GM10266 (cell line): Measurements from ENCODE around the gene CYB561.

Experiments used
- DNase-seq: peaks from one replicate; pipeline ENCODE4 v3.0.0; 2012; ENCODE audit errors: extremely low spot score
- TF ChIP-seq, protein P1 (sequence below): IDR thresholded peaks from 2 replicates; pipeline ENCODE4 v1.5.1; 2012; ENCODE audit warnings: mild to moderate bottlenecking, low read depth; ENCODE audit not compliant: control insufficient read depth, insufficient read depth; ENCODE audit errors: missing control alignments

Gene CYB561, protein sequence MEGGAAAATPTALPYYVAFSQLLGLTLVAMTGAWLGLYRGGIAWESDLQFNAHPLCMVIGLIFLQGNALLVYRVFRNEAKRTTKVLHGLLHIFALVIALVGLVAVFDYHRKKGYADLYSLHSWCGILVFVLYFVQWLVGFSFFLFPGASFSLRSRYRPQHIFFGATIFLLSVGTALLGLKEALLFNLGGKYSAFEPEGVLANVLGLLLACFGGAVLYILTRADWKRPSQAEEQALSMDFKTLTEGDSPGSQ

DNA sequence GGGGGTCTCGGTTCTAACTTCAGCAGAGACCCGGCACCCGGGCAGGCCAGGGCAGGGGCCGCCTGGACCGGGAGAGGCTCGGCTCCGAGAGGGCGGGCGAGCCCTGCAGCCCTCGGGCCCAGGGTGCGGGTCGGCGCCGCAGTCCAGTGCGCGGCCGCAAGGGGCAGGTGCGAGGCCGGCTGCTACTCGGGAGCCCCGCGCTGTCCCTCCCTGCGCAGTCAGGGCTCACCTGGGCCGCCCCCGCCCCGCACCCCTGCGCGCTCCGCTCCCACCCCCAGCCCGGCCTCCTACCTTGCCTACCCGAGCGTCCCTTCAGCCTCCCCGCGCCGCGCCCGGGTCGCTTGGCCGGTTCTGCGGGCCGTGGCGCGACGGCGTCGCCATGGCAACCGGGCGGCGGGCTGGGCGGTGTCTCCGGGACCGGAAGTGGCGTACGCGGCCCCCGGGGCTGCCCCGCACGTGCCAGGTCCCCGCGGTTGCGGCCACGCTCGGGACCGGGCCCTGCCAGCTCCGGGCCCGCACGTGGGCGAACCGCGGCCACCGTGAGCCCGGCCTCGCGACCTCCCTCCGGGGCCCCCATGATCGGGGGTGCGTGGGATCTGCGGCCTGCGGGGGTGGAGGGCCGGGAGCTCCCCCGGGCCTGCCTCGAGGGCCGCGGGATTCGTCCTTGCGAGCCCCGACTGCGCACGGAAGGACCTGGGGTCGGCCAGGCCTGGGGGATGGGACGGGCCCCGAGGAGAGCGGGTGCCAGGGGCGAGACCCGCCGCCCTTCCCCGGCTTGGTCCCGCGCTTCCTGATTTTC, at the start of gene CYB561:
Gene CYB561, minus strand, starts transcription at position 353 of the 799 bp plus-strand sequence. CDS start 8,759 bp downstream, outside the sequence.
- TF ChIP-seq, protein P1, sequence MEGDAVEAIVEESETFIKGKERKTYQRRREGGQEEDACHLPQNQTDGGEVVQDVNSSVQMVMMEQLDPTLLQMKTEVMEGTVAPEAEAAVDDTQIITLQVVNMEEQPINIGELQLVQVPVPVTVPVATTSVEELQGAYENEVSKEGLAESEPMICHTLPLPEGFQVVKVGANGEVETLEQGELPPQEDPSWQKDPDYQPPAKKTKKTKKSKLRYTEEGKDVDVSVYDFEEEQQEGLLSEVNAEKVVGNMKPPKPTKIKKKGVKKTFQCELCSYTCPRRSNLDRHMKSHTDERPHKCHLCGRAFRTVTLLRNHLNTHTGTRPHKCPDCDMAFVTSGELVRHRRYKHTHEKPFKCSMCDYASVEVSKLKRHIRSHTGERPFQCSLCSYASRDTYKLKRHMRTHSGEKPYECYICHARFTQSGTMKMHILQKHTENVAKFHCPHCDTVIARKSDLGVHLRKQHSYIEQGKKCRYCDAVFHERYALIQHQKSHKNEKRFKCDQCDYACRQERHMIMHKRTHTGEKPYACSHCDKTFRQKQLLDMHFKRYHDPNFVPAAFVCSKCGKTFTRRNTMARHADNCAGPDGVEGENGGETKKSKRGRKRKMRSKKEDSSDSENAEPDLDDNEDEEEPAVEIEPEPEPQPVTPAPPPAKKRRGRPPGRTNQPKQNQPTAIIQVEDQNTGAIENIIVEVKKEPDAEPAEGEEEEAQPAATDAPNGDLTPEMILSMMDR, result peak; percentile 51
- peak; percentile 94 for DNase-seq

DNA sequence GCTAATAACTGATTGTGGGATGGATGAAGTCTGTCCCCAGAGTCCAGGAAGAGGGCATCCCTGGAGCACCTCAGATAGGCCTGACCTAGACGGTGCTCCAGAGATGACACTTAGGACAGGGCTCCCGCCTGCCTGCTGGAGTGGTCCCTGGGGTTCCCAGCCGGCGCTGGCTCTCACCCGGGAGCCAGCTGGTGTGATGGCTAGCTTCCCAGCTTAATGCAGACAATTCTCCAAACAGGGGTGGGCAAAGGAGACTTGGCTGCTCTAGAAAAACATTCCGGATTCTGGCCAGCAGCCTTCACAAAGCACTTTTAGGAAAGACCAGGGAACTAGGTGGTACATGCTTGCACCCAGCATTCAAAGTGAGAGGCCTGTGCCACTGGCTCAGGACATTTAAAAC, 49.4 kb upstream of the CYB561 start:
- DNase-seq, result no peak
- TF ChIP-seq, protein P1, result no peak

- TF ChIP-seq, protein P1, result no peak
- DNase-seq, result no peak
Observed at GRCh38 chr17:63494300-63494928, 48.3 kb upstream of the CYB561 start.

DNA sequence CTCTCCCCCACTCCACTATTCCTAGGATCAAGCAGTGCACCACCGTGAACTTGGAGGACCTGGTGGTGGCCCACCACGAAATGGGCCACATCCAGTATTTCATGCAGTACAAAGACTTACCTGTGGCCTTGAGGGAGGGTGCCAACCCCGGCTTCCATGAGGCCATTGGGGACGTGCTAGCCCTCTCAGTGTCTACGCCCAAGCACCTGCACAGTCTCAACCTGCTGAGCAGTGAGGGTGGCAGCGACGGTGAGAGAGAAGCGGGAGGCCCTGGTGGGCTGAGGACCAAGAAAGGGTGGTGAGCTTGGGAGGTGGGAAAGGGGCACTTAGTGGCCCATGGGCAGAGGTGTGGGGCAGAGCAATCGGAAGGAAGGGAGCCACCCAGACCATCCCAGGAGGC, 47.3 kb upstream of the CYB561 start:
- DNase-seq, result no peak
- TF ChIP-seq, protein P1, result no peak

GRCh38 chr17:63492940-63493339, 46.8 kb upstream of the CYB561 start:
- DNase-seq, result no peak
- TF ChIP-seq, protein P1, result no peak

DNA sequence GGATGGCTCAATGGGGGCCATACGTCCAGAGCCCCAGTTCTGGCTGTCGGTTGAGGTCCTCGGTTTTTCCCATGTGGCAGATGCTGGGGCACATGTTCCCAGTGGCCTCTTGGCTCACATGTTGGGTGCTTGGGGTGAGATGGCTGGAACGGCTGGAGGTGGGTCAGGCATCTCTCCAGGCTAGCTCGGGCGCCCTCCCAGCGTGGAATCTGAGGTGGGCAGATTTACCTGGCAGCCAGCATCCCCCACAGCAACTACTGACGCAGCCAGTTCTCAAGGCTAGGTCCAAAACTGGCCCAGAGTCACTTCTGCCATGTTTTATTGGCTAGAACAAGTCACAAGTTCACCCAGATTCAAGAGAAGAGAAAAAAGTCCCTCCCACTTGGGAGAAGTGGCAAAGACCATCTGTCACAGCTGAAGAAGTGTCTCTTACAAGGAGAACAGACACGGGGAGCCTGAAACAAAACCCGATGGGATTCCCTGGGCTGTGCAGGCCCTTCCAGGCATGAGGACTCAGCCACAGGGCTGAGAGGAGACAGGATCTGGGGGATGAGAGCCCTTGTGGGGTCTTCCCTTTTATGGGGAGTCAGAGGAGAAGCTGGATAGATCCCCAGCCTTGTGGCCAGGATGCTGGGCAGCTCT, 46.0 kb upstream of the CYB561 start:
- DNase-seq, result no peak
- TF ChIP-seq, protein P1, result no peak
